ENCODE measurements around the gene VAPA.

VAPA gene

GRCh38 chr18:9931146-9931545, 17.3 kb downstream of the VAPA start:
- Histone ChIP-seq H3K9me3 (ENCODE audit: insufficient read depth, low read depth, low read length) (no peaks in the 10 kb centered on the region), H3K18ac (ENCODE audit: low read length) (no peak overlapping the region), H3K23ac (ENCODE audit: low read length) (no peak overlapping the region), H3K27ac (ENCODE audit: low read depth, low read length) (no peak overlapping the region), H3K4me2 (ENCODE audit: low read length) (no peak overlapping the region), H4K8ac (ENCODE audit: low read depth, low read length) (no peak overlapping the region), H3K36me3 (ENCODE audit: control insufficient read depth in 1 of 2, insufficient read depth in 2 of 2, low read length in 2 of 2) (peaks cover 1 to 4% of the 10 kb centered on the region in 2 experiments), H2BK120ac (ENCODE audit: insufficient read depth, low read length, poor library complexity) (no peak overlapping the region), H3K4me3 (ENCODE audit: low read depth, low read length) (no peak overlapping the region), H2BK12ac (ENCODE audit: low read length) (no peak overlapping the region), H3K79me1 (ENCODE audit: low read length) (peaks cover 4% of the 10 kb centered on the region), H3K14ac (ENCODE audit: low read length) (no peak overlapping the region), H2AFZ (ENCODE audit: insufficient read depth, low read length, poor library complexity) (no peak overlapping the region), H3K79me2 (ENCODE audit: control insufficient read depth, insufficient read depth, low read length, poor library complexity) (peaks cover 3% of the 10 kb centered on the region), H2BK5ac (ENCODE audit: low read depth, low read length, poor library complexity) (no peak overlapping the region), H2AK5ac (ENCODE audit: low read length) (no peak overlapping the region), H4K12ac (ENCODE audit: low read depth, low read length) (no peak overlapping the region), H3K27me3 (ENCODE audit: insufficient read depth, low read length) (no peaks in the 10 kb centered on the region), H3K9ac (ENCODE audit: low read length) (no peak overlapping the region), H4K91ac (ENCODE audit: low read depth, low read length) (no peak overlapping the region), H3K4ac (ENCODE audit: low read depth, low read length) (no peak overlapping the region), H3K4me1 (ENCODE audit: control insufficient read depth in 1 of 2, insufficient read depth in 2 of 2, low read length in 2 of 2) (peaks cover 4 to 8% of the 10 kb centered on the region in 2 experiments)
- WGBS (ENCODE audit: extremely low coverage, insufficient coverage, insufficient read length): no CpG with 5 or more reads among the region's 1 CpG
- DNase-seq: no peak

GRCh38 chr18:9931678-9932077, 17.9 kb downstream of the VAPA start:
- Histone ChIP-seq H3K36me3 (ENCODE audit: control insufficient read depth in 1 of 2, insufficient read depth in 2 of 2, low read length in 2 of 2) (peaks cover 5 to 9% of the 10 kb centered on the region in 2 experiments), H3K4me2 (ENCODE audit: low read length) (no peak overlapping the region), H2BK120ac (ENCODE audit: insufficient read depth, low read length, poor library complexity) (no peak overlapping the region), H3K4me3 (ENCODE audit: low read depth, low read length) (no peak overlapping the region), H4K8ac (ENCODE audit: low read depth, low read length) (no peak overlapping the region), H3K9me3 (ENCODE audit: insufficient read depth, low read depth, low read length) (no peaks in the 10 kb centered on the region), H3K9ac (ENCODE audit: low read length) (no peak overlapping the region), H3K18ac (ENCODE audit: low read length) (no peak overlapping the region), H3K23ac (ENCODE audit: low read length) (no peak overlapping the region), H2AK5ac (ENCODE audit: low read length) (no peak overlapping the region), H4K12ac (ENCODE audit: low read depth, low read length) (no peak overlapping the region), H2AFZ (ENCODE audit: insufficient read depth, low read length, poor library complexity) (no peak overlapping the region), H3K4me1 (ENCODE audit: control insufficient read depth in 1 of 2, insufficient read depth in 2 of 2, low read length in 2 of 2) (peaks cover 0 to 3% of the 10 kb centered on the region in 2 experiments), H3K79me2 (ENCODE audit: control insufficient read depth, insufficient read depth, low read length, poor library complexity) (peaks cover 3% of the 10 kb centered on the region), H2BK12ac (ENCODE audit: low read length) (no peak overlapping the region), H2BK5ac (ENCODE audit: low read depth, low read length, poor library complexity) (no peak overlapping the region), H3K14ac (ENCODE audit: low read length) (no peak overlapping the region), H3K27ac (ENCODE audit: low read depth, low read length) (no peak overlapping the region), H4K91ac (ENCODE audit: low read depth, low read length) (no peak overlapping the region), H3K27me3 (ENCODE audit: insufficient read depth, low read length) (no peaks in the 10 kb centered on the region), H3K79me1 (ENCODE audit: low read length) (peaks cover 4% of the 10 kb centered on the region), H3K4ac (ENCODE audit: low read depth, low read length) (peak overlapping the region; percentile 52)
- DNase-seq: no peak
- WGBS (ENCODE audit: extremely low coverage, insufficient coverage, insufficient read length): no CpG with 5 or more reads among the region's 5 CpGs

GRCh38 chr18:9933865-9934264, 20.0 kb downstream of the VAPA start:
- no peak overlapping the region for H3K9ac ChIP-seq (ENCODE audit: low read length)
- H3K14ac ChIP-seq (ENCODE audit: low read length): no peak overlapping the region
- H3K27ac ChIP-seq (ENCODE audit: low read depth, low read length): no peak overlapping the region
- no peaks in the 10 kb centered on the region for H3K27me3 ChIP-seq (ENCODE audit: insufficient read depth, low read length)
- H2BK12ac ChIP-seq (ENCODE audit: low read length): no peak overlapping the region
- no peak overlapping the region for H2AK5ac ChIP-seq (ENCODE audit: low read length)
- no peak overlapping the region for H4K8ac ChIP-seq (ENCODE audit: low read depth, low read length)
- WGBS (ENCODE audit: extremely low coverage, insufficient coverage, insufficient read length): no CpG with 5 or more reads among the region's 3 CpGs
- H3K79me1 ChIP-seq (ENCODE audit: low read length): peaks cover 4% of the 10 kb centered on the region
- H3K36me3 ChIP-seq (ENCODE audit: control insufficient read depth in 1 of 2, insufficient read depth in 2 of 2, low read length in 2 of 2): peaks cover 5 to 13% of the 10 kb centered on the region in 2 experiments
- H3K4me3 ChIP-seq (ENCODE audit: low read depth, low read length): no peak overlapping the region
- peaks cover 3% of the 10 kb centered on the region for H3K79me2 ChIP-seq (ENCODE audit: control insufficient read depth, insufficient read depth, low read length, poor library complexity)
- H3K9me3 ChIP-seq (ENCODE audit: insufficient read depth, low read depth, low read length): no peaks in the 10 kb centered on the region
- peaks cover 0 to 2% of the 10 kb centered on the region in 2 experiments for H3K4me1 ChIP-seq (ENCODE audit: control insufficient read depth in 1 of 2, insufficient read depth in 2 of 2, low read length in 2 of 2)
- H4K12ac ChIP-seq (ENCODE audit: low read depth, low read length): no peak overlapping the region
- H3K4ac ChIP-seq (ENCODE audit: low read depth, low read length): no peak overlapping the region
- no peak overlapping the region for H3K4me2 ChIP-seq (ENCODE audit: low read length)
- H2BK120ac ChIP-seq (ENCODE audit: insufficient read depth, low read length, poor library complexity): no peak overlapping the region
- no peak for DNase-seq
- H3K18ac ChIP-seq (ENCODE audit: low read length): no peak overlapping the region
- H2BK5ac ChIP-seq (ENCODE audit: low read depth, low read length, poor library complexity): no peak overlapping the region
- H3K23ac ChIP-seq (ENCODE audit: low read length): no peak overlapping the region
- H4K91ac ChIP-seq (ENCODE audit: low read depth, low read length): no peak overlapping the region
- H2AFZ ChIP-seq (ENCODE audit: insufficient read depth, low read length, poor library complexity): no peak overlapping the region

- DNase-seq: no peak
- Histone ChIP-seq H3K14ac (ENCODE audit: low read length) (no peak overlapping the region), H3K36me3 (ENCODE audit: control insufficient read depth in 1 of 2, insufficient read depth in 2 of 2, low read length in 2 of 2) (peaks cover 8 to 13% of the 10 kb centered on the region in 2 experiments), H3K79me1 (ENCODE audit: low read length) (peaks cover 4% of the 10 kb centered on the region), H2BK120ac (ENCODE audit: insufficient read depth, low read length, poor library complexity) (no peak overlapping the region), H3K79me2 (ENCODE audit: control insufficient read depth, insufficient read depth, low read length, poor library complexity) (peaks cover 3% of the 10 kb centered on the region), H2AK5ac (ENCODE audit: low read length) (no peak overlapping the region), H3K9ac (ENCODE audit: low read length) (no peak overlapping the region), H4K8ac (ENCODE audit: low read depth, low read length) (no peak overlapping the region), H3K9me3 (ENCODE audit: insufficient read depth, low read depth, low read length) (no peaks in the 10 kb centered on the region), H3K23ac (ENCODE audit: low read length) (no peak overlapping the region), H4K91ac (ENCODE audit: low read depth, low read length) (no peak overlapping the region), H2BK5ac (ENCODE audit: low read depth, low read length, poor library complexity) (no peak overlapping the region), H3K4me1 (ENCODE audit: control insufficient read depth in 1 of 2, insufficient read depth in 2 of 2, low read length in 2 of 2) (no peaks in the 10 kb centered on the region), H2BK12ac (ENCODE audit: low read length) (no peak overlapping the region), H2AFZ (ENCODE audit: insufficient read depth, low read length, poor library complexity) (no peak overlapping the region), H4K12ac (ENCODE audit: low read depth, low read length) (no peak overlapping the region), H3K18ac (ENCODE audit: low read length) (no peak overlapping the region), H3K4me3 (ENCODE audit: low read depth, low read length) (no peak overlapping the region), H3K4ac (ENCODE audit: low read depth, low read length) (no peak overlapping the region), H3K27ac (ENCODE audit: low read depth, low read length) (no peak overlapping the region), H3K4me2 (ENCODE audit: low read length) (no peak overlapping the region), H3K27me3 (ENCODE audit: insufficient read depth, low read length) (no peaks in the 10 kb centered on the region)
- no CpG with 5 or more reads among the region's 3 CpGs for whole genome bisulfite sequencing (ENCODE audit: extremely low coverage, insufficient coverage, insufficient read length)
These were observed 20.5 kb downstream of the VAPA start for GRCh38 chr18:9934274-9934673.
